GM18907 (cell line): ENCODE results near the gene GNMT.
"Not testable (repeated sequence)": the region's sequence is repeated elsewhere in the genome, so short reads cannot be mapped to it uniquely, and the experiment has no call there.

Source experiments
- ATAC-seq: cut with Tn5 transposase; IDR thresholded peaks from one replicate; pipeline ENCODE4 v1.9.1; 2021; ENCODE audit warnings: mild to moderate bottlenecking, moderate library complexity; ENCODE audit not compliant: unreplicated experiment

The GNMT gene

DNA sequence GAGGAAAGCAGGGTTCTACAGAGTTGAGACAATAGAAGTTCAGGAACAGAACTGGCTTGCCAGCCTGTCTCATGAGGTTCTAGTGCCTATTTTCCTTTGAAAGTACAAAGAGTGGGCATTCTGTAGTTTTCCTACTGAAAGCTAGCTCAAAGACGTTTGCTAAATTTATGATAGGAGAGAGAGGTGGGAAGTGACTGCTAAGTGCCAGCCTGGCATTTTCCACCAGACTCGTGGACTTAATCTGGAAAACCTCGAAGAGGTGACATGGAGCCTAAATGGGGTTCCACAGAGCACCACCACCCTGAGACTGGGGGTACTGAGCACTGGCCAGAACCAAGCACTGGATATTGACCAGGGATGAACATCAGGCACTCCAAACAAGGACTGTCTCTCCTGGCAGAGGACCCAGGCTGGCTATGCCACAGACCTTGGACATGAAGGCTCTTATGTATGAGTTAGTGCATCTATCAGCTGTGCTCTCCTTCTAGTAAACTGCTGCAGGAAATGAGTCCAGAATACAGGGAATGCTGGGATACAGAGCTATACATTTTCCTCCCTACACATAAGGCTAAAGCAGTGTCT lies 11.3 kb downstream of the GNMT start:
- ATAC-seq, result no peak

DNA sequence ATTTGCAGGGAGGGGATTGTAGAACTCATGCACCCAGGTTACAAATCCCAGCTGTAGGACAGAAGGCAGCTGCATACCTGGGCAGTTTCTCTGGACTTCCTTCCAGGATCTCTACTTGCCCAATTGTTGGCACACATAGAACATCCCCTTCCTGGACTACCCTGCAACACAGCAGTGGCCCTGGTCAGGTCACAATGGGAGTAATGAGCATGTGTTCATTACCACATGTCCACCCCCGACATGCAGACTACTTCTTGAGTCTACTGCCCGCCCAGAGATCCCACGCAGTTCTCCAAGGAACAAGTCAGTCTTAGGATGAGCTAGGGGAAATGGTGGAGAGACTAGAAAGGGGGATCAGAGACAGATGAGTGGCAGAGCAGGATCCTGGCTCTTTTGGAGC lies 13.4 kb downstream of the GNMT start:
- no peak for ATAC-seq

DNA sequence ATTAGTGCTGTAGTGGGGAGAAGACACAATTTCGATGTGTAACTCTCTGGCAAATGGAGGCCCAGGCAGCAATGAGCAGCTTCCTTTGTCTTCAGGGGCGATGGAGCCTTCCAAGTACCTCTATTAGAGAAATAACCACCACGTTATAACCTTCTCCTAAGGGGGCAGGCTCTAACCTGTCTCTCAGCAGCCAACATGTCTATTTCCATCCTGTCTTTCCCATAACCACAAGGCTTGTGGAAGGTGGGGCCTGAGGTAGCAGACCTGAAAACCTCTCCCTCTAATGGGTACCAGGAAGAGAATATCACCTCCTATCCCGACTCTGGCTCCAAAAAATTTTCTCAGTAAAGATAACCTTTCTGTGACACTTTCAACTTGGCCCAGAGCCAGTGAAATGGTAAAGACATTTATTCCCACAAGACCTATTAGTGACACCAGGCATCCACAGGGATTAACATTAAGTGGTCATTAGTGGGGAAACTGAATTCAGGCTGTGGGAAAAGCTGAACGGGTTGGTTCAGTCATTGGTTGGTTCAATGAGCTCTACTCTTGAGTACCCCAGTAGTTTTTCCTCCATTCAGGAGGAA lies 14.5 kb downstream of the GNMT start:
- no peak for ATAC-seq

DNA sequence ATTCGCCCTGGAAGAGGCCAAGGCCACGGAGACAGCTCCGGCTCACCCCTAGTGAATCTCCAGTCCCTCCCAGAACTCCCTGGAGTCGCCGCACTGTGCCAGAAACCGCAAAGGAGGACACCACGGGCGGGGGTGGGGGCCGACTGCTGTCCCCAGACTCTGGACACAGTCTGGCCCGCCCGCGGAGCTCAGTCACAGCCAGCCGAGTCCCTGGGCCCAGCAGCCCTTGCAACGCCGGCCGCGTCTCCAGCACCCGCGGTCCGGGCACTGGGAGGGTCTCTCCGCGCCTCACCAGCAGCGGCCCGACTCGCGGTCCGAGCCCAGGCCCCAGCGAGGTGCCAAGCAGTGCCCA lies 17.9 kb downstream of the GNMT start:
- peak; percentile 21 for ATAC-seq

DNA sequence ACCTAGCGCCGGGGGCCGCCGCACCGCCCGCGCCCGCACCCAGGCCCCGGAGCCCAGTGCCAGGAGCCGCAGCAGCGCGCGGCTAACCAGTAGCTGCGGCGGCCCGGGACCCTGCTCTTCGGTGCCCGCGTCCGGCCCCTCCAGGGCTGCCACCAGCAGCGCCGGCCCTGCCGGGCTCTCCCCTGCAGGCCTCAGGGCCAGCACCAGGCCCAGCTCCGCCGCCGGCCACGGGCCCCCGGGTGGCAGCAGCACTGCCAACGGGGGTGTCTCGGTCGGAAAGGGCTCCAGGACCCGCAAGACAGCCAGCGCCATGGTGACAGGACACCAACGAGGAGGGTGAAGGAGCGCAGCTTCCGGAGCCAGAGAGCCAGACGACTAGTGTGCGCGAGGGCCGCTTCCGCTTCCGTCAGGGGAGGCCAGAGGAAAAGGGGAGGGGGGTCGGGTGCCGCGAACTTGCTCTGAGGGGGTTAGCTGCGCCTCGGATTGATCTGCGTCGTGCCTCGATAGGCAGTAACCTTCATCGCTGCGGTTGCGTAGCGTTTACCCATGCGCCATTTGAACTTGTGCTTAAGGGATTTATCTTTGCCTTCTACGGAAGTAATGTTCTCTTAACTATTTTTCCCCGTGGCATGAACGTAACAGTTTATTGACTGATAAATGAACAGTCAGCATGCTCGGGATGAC lies 18.4 kb downstream of the GNMT start, which contains the start of gene PEX6:
Gene PEX6 (minus strand): TSS at position 343 of the 684 bp plus-strand sequence. CDS start 31 bp downstream, at position 312.
- peak; percentile 90 for ATAC-seq

DNA sequence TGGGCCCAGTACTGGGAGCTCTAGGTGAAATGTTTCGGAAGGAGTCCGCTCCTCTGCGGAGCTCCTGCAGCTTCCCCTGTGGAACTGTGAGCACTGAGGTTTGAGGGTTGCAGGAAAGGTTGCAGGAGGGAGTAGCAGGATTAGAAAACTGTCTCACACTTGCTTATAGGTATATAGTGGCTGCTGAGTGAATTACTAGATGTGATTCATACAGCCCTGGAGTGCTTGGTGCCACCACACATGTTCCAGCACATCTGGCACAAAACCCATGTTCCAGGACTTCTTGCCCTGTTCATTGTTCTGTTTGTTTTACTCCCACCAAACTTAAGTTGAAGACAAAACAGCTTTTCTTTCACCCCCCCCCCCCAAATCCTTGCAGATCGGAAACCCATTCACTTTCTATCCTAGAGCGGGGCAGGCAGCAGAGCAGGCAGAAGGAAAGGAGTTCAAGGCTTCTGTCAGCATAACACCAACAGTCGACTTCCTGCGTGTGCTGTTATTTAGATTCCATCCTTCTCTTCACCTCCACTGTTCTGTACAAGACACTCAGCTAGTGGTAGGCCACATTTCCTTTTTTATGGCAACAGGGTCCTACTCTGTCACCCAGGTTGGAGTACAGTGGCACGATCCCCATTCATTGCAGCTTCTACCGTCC lies 19.1 kb downstream of the GNMT start:
- ATAC-seq, result peak; percentile 7

DNA sequence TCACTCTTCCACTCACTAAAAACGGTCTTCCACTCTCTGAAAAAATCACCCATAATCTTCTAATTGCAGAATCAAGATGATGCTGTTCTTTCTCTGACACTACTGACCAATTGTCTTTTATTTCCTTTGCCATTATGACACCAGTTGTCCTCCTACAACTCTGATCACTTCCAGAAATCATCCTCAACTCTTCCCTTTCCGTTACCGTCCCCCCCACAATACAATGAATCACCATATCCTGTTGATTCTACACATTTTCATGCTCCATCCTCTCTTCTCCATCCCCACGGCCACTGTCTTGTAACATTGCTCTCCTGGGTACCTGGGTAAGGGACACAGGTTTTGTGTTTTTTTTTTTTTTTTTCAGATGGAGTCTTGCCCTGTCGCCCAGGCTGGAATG lies 21.3 kb downstream of the GNMT start:
- ATAC-seq, result no peak

DNA sequence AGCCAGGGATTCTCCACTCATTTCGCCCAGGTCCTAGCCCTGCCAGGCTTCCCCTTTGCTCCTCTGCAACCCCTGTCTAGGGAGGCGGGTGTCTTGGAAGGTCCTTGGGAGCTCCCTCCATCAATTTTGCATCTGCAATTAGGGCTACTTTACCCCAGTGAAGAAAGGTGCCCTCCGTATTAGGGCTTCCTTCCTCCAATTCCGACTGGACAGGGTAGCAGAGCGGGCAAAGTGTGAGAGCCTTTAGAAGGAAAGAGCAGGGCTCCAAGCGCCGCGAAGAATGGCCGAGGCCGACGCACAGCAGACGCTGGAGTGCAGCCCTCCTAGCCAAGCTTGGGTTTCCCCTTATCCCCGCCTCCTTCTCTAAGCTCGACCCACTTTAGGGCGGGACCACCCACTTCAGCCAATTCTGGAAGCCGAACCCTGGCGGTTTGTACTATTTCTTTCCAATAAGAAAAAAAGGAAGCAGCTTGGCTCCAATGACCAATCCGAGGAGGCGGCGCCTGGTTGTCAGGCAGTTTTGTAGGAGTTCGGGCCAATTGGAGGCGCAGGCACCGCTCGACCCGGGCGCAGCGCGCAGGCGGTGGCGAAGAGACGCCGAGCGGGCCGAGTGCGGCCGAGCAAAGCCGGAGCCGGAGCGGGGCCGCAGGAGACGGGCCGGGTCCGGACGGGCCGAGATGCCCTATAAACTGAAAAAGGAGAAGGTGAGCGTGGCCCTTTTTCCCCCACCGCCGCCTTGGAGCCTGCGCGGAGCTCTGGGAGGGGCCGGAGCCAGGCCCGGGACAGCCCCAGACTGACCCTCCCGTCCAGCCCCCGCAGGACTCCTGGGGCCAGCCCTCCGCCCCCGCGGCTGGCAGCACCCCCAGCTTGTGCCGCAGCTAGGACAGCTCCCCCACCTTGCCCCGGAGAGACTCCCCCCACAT lies 23.7 kb downstream of the GNMT start, which contains the start of gene PPP2R5D:
Gene PPP2R5D (plus strand): TSS at position 570 of the 923 bp plus-strand sequence. CDS start 108 bp downstream, at position 678.
- peak; percentile 92 for ATAC-seq

DNA sequence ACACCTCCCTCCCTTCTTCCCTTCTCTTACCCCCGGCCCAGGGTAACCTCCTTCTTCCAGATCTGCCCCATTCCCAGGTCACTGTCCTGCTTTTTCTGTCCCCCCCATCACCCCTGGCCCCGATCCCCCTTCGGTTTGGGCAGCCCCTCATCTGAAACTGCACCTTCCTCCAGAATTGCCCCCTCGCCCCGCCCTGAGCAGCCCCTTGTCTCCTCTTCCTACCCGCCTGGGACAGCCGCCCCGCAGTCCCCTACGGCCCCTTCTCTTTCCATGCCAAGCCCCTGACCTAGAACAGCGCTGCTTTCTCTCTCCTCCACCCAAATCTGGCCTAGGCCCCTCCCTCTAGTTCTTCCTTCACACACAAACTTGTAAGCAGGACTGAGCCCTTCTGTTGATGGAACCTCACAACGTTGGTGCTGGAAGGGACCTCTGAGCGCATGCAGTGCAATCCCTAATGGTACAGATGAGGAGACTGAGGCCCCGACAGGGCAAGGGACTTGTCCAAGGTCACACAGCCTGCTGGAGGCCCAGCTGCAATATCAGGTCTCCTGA lies 24.4 kb downstream of the GNMT start:
- ATAC-seq, result no peak

DNA sequence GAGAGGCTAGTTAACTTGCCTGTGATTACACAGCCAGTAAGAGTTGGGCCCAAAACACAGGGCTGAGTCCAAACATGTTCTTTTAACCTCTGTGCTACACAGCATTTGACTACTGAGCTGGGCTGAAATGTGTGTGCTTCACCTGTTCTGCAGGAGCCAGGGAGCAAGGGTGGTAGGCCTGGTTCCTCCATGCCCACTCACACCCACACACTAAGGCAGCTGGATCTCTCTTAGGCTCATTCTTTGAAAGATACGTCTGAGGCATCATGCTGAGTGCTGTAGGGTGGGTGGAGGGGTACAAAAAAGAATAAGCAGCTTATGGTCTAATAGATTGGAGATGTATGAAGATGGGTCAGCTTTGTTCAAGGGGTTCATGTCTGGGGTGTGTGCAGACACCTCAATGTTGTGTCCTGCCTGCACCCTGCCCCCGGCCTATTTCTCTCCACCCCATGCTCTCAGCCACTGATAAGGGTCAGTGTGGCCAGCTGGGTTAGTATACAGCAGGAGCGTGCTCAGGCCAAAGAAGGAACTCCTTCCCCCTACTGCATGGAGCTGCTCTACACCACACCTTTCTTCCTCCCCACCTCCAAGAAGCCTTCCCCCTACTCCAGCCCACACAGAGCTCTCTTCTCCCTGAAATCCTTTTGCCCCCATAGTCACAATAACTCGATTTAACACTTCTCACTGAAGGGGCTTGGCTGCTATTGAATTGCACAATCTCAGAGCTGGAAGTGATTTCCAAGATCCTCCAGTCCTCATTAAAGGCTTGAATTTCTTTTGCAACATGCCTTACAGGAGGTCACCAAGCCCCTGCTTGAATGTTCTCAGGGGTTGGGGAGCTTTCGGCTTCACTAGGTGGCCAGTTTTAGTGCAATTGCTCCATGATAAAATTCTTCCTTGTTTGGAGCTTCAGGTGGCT lies 27.2 kb downstream of the GNMT start:
- no peak for ATAC-seq

DNA sequence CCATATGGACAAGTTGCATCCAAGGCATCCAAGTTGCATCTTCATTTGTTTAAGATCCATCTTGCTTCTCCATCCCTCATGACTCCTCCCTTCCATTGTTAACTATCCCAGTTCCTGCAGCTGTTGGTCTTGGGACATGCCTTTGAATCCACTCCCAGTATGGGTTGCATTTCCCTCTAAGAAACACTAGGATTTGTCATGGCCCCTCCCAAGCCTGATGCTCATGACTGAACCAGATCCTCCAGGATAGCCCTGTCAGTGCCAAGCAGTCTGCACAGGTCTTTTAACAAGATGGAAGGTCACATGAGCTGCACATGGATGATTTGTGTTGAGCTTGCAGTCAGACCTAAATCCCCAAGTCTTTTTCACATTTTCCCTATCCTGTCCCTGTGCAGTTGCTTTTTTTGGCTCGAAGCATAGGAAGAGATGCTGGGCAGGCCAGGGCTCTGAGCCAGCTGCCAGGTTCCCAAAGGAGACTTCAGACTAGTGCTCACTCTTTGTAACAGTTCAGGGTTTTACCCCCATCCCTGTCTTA lies 28.0 kb downstream of the GNMT start:
- no peak for ATAC-seq

DNA sequence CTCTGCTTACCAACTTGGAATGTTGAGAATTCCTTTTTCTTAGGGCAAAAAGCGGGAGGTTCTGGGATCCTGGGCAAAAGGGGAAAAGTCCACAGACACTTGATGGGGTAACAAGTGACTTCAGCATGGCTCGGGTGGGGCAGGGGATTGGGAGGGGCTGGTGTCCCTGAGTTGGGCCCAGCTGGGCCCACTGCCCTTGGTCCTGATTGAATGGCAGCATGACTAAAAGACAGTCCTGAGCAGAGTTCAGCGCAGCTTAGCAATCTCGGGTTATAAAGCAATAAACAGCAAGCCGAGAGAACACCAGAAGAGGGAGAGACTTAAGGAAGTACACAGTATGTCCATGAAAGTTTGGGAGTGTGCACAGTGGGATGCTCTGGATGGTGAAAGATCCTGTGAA lies 29.4 kb downstream of the GNMT start:
- ATAC-seq, result no peak

DNA sequence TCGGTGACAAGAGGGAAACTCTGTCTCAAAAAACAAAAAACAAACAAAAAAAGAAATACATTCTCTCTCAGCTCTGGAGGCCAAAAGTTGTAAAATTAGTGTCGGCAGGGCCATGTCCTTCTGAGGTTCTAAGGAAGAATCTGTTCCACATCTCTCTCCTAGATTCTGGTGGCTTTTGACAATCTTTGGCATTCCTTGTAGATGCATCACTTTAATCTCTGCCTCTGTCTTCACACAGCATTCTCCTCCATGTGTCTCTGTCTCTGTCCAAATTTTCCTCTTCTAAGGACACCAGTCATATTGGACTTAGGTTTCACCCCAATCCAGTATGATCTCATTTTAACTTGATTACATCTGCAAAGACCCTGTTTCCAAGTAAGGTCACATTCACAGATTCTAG lies 32.9 kb downstream of the GNMT start:
- ATAC-seq, result no peak

DNA sequence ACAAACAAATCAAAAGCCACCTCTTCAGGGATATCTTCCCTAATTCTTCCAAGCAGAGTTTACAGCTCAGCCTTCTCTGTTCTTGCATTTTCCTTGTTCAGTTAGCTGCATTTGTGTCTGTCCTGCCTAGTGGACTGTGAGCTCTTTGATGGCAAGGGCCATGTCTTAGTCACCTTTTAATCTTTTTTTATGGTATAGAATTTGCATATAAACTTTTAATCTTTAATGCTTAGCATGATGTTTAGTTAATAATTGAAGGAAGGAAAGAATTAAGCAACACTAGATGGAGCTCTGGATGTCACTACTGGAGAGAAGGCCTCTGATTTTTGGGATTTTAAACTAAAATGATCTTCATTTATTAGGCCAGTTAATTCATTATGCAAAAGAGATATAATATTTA lies 36.0 kb downstream of the GNMT start:
- ATAC-seq, result no peak

DNA sequence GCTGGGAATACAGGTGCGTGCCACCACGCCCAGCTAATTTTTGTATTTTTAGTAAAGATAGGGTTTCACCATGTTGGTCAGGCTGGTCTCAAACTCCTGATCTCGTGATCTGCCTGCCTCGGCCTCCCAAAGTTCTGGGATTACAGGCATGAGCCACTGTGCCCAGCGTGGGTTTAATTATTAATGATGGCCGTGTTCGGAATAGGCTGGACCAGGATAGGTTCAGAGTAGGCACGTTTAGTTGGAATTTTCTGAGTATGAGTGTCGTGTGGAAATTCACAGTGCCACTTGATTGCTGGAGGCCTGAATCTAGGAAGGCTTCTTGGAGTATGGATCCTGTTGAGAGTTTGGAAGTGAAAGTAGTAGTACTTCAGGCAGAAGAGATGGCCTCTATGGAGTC lies 37.7 kb downstream of the GNMT start:
- not testable (repeated sequence) for ATAC-seq

DNA sequence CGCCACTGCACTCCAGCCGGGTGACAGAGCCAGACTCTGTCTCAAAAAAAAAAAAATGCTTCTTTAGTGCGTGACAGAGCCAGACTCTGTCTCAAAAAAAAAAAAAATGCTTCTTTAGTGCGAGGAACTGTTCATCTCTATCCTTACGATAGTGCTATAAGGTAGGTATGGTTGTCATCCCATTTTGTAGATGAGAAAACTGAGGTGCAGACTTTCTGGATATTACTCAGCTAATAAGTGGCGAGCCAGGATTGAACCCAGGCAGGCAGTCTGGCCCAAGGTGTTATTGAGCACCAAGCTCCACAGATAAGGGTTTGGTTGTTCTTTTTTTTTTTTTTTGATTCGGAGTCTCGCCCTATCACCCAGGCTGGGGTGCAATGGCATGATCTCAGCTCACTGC lies 41.3 kb downstream of the GNMT start:
- no peak for ATAC-seq

DNA sequence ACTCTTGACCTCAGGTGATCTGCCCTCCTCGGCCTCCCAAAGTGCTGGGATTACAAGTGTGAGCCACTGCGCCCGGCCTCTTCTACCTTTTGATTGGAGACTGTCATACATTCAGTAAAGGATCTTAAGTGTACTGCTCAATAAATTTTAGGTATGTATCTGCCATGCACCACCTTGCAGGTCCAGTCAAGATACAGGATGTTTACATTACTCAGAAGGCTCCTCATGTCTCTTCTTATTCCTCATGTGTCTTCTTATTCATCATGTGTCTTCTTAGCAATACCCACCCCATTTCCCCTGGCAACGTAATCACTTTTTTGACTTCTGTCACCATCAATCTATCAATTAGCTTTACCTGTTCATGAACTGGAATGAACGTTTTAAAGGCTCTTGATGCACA lies 45.3 kb downstream of the GNMT start:
- ATAC-seq, result no peak

DNA sequence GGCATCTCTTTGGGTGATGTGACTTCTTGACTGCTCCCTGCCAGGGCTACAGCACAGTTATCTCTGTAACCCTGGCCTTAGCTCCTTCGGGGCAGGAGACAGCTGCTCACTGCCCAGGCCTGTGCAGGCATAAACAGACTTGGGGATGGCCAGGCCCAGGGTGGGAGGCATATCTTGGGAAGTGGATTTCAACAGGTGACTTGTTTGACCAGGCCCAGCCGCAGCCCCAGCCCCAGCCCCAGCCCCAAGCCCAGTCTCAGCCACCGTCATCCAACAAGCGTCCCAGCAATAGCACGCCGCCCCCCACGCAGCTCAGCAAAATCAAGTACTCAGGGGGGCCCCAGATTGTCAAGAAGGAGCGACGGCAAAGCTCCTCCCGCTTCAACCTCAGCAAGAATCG lies 45.7 kb downstream of the GNMT start:
- ATAC-seq, result no peak

DNA sequence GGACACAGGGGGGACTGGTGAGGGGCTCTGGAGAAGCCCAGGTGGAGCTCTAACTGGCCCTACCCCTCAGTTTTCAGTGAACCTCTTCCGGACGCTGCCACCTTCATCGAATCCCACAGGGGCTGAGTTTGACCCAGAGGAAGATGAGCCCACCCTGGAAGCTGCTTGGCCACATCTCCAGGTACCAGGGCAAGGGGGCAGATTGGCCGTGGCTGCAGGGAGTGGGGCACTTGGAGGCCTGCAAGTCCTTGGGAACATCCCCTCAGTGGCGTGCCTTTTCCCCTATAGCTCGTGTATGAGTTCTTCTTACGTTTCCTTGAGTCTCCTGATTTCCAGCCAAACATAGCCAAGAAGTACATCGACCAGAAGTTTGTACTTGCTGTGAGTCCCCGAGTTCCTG lies 46.6 kb downstream of the GNMT start:
- no peak for ATAC-seq
